RWPE1 (cell line): Measurements from ENCODE around the gene BACH2.

Experiments used
- CTCF ChIA-PET: fragments of 350-600 bp; sonication (Branson Sonifier 250); formaldehyde crosslinking; extraction: SDS; loops from one replicate; lab custom pipeline; 2021; lab: Yijun Ruan, JAX
- POLR2A ChIA-PET: fragments of 400-600 bp; formaldehyde crosslinking; extraction: SDS; loops from one replicate; lab custom pipeline; 2020; ENCODE audit warnings: antibody characterized with exemption; ENCODE audit not compliant: low non-redundant PET; lab: Yijun Ruan, JAX
- DNase-seq: peaks from one replicate; pipeline ENCODE4 v3.0.0; 2012; ENCODE audit warnings: low spot score
- H3K27ac ChIP-seq: fragments of 450-650 bp; 2 replicates; pipeline ENCODE4 v1.5.1; 2017
- TF ChIP-seq, protein P1 (sequence below): fragments of 450-650 bp; conservative IDR thresholded peaks from 2 replicates; pipeline ENCODE4 v1.5.1; 2017; ENCODE audit warnings: low read depth, mild to moderate bottlenecking

The BACH2 gene

GRCh38 chr6:90304308-90304707 is 7.7 kb upstream of the BACH2 start:
- TF ChIP-seq, protein P1, sequence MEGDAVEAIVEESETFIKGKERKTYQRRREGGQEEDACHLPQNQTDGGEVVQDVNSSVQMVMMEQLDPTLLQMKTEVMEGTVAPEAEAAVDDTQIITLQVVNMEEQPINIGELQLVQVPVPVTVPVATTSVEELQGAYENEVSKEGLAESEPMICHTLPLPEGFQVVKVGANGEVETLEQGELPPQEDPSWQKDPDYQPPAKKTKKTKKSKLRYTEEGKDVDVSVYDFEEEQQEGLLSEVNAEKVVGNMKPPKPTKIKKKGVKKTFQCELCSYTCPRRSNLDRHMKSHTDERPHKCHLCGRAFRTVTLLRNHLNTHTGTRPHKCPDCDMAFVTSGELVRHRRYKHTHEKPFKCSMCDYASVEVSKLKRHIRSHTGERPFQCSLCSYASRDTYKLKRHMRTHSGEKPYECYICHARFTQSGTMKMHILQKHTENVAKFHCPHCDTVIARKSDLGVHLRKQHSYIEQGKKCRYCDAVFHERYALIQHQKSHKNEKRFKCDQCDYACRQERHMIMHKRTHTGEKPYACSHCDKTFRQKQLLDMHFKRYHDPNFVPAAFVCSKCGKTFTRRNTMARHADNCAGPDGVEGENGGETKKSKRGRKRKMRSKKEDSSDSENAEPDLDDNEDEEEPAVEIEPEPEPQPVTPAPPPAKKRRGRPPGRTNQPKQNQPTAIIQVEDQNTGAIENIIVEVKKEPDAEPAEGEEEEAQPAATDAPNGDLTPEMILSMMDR = no peak
- DNase-seq = no peak
- CTCF ChIA-PET = interaction anchor here (0.8 to 1.0 kb wide), 2 partner anchors 89 to 364 kb away, joined by 3 read pairs; no protein-coding TSS in a partner anchor
- POLR2A ChIA-PET = no interaction called here
- no peak overlapping the region for H3K27ac ChIP-seq

- TF ChIP-seq, protein P1 = no peak
- CTCF ChIA-PET = interaction anchor here (1.0 kb wide), 1 partner anchor 363 kb away, joined by 3 read pairs; no protein-coding TSS in a partner anchor
- H3K27ac ChIP-seq = no peak overlapping the region
- no peak for DNase-seq
- POLR2A ChIA-PET = interaction anchor here (0.5 kb wide), 1 partner anchor 283 kb away, joined by 3 read pairs; no protein-coding TSS in a partner anchor
Observed at GRCh38 chr6:90303039-90303438, 6.4 kb upstream of the BACH2 start.

GRCh38 chr6:90302320-90302719 is 5.7 kb upstream of the BACH2 start:
- ChIA-PET POLR2A (no interaction called here), CTCF (no interaction called here)
- DNase-seq = no peak
- TF ChIP-seq, protein P1 = no peak
- H3K27ac ChIP-seq = no peak overlapping the region

GRCh38 chr6:90301816-90302215 is 5.2 kb upstream of the BACH2 start:
- no peak for DNase-seq
- ChIA-PET POLR2A (no interaction called here), CTCF (no interaction called here)
- H3K27ac ChIP-seq = no peak overlapping the region
- TF ChIP-seq, protein P1 = no peak

- CTCF ChIA-PET = interaction anchor here (0.5 kb wide), 1 partner anchor 172 kb away, joined by 3 read pairs; no protein-coding TSS in a partner anchor
Observed at GRCh38 chr6:90298459-90299053, 1.9 kb upstream of the BACH2 start.

GRCh38 chr6:90297867-90298381 is 1.3 kb upstream of the BACH2 start:
- no peak for DNase-seq
- ChIA-PET CTCF (interaction anchor here (1.1 kb wide), 1 partner anchor 181 kb away, joined by 3 read pairs; no protein-coding TSS in a partner anchor), POLR2A (no interaction called here)

More at GRCh38 chr6:90298459-90299053, 1.9 kb upstream of the BACH2 start:
- DNase-seq = no peak
- H3K27ac ChIP-seq = no peak overlapping the region; the same call in 1 of the 2 replicates
- POLR2A ChIA-PET = no interaction called here
- TF ChIP-seq, protein P1 = no peak

More at GRCh38 chr6:90297867-90298381, 1.3 kb upstream of the BACH2 start:
- TF ChIP-seq, protein P1 = no peak
- no peak overlapping the region; the same call in 1 of the 2 replicates for H3K27ac ChIP-seq
